SU-DHL-6 (cell line): ENCODE data around the gene TNFSF11.

Experiments used
- CTCF ChIP-seq: fragments of 200-600 bp; sonication (generic); IDR thresholded peaks from one replicate; pipeline ENCODE4 v1.5.1; 2017; ENCODE audit warnings: antibody characterized with exemption, mild to moderate bottlenecking, low read length, moderate library complexity; ENCODE audit not compliant: insufficient read depth, poor library complexity, severe bottlenecking
- EZH2phosphoT487 ChIP-seq: fragments of 200-600 bp; sonication (generic), shearing (Covaris generic); conservative IDR thresholded peaks from 2 replicates; pipeline ENCODE4 v1.6.1; 2018; ENCODE audit warnings: mild to moderate bottlenecking, antibody characterized with exemption, low read length, moderate library complexity, mixed read lengths

GRCh38 chr13:42654722-42655121, 80.8 kb downstream of the TNFSF11 start:
- TF ChIP-seq CTCF, result no peak
- TF ChIP-seq EZH2phosphoT487, result no peak
